Measurements from ENCODE around the gene ELMO1. TPM values are rescaled to one million over a fixed set of nuclear protein-coding genes. Genes with fewer than 3 reads are reported as not detected.

Gene ELMO1
- total RNA-seq, 2 experiments from 2014 or later = 101 TPM

- CTCF ChIA-PET = no interaction called here
- DNase-seq (peak; percentile 60), ATAC-seq (no peak)
- H3K36me3 Mint-ChIP-seq = peaks cover 20% of the 10 kb centered on the region
- H3K4me1 Mint-ChIP-seq = no peaks in the 10 kb centered on the region
- H3K27ac Mint-ChIP-seq = no peak overlapping the region
- no peaks in the 10 kb centered on the region for H3K9me3 Mint-ChIP-seq (ENCODE audit: low read depth)
- no peak overlapping the region for H3K4me3 Mint-ChIP-seq
- no peaks in the 10 kb centered on the region for H3K27me3 Mint-ChIP-seq
These were observed 396.0 kb downstream of the ELMO1 start for GRCh38 chr7:37052705-37053104.

GRCh38 chr7:37050801-37051200 lies 397.9 kb downstream of the ELMO1 start:
- no peak overlapping the region for H3K27ac Mint-ChIP-seq
- H3K27me3 Mint-ChIP-seq = no peaks in the 10 kb centered on the region
- peaks cover 13% of the 10 kb centered on the region for H3K36me3 Mint-ChIP-seq
- no peak overlapping the region for H3K4me3 Mint-ChIP-seq
- H3K4me1 Mint-ChIP-seq = peaks cover 3% of the 10 kb centered on the region
- DNase-seq = no peak
- CTCF ChIA-PET = no interaction called here
- ATAC-seq = no peak
- H3K9me3 Mint-ChIP-seq (ENCODE audit: low read depth) = no peaks in the 10 kb centered on the region

GRCh38 chr7:37048674-37049073 lies 400.0 kb downstream of the ELMO1 start:
- ATAC-seq (no peak), DNase-seq (no peak)
- H3K9me3 Mint-ChIP-seq (ENCODE audit: low read depth) = no peaks in the 10 kb centered on the region
- H3K27ac Mint-ChIP-seq = no peak overlapping the region
- peaks cover 10% of the 10 kb centered on the region for H3K36me3 Mint-ChIP-seq
- H3K4me3 Mint-ChIP-seq = no peak overlapping the region
- H3K27me3 Mint-ChIP-seq = no peaks in the 10 kb centered on the region
- CTCF ChIA-PET = interaction anchor here (0.7 kb wide), 1 partner anchor 11 kb away, joined by 3 read pairs; no protein-coding TSS in a partner anchor
- peaks cover 5% of the 10 kb centered on the region for H3K4me1 Mint-ChIP-seq

GRCh38 chr7:37047260-37047659 lies 401.4 kb downstream of the ELMO1 start:
- no peak for DNase-seq
- Mint-ChIP-seq H3K36me3 (peaks cover 9% of the 10 kb centered on the region), H3K4me1 (peaks cover 5% of the 10 kb centered on the region), H3K4me3 (no peak overlapping the region), H3K27ac (no peak overlapping the region), H3K27me3 (no peaks in the 10 kb centered on the region), H3K9me3 (ENCODE audit: low read depth) (no peaks in the 10 kb centered on the region)
- ATAC-seq = no peak
- CTCF ChIA-PET = interaction anchor here (1.3 kb wide), 2 partner anchors 10 to 29 kb away, joined by 3 read pairs; no protein-coding TSS in a partner anchor

- Mint-ChIP-seq H3K27me3 (no peaks in the 10 kb centered on the region), H3K4me1 (peaks cover 5% of the 10 kb centered on the region), H3K27ac (no peak overlapping the region), H3K9me3 (ENCODE audit: low read depth) (no peaks in the 10 kb centered on the region), H3K4me3 (no peak overlapping the region), H3K36me3 (peaks cover 7% of the 10 kb centered on the region)
- no peak for ATAC-seq
- no peak for DNase-seq
- CTCF ChIA-PET = interaction anchor here (1.3 kb wide), 2 partner anchors 11 to 28 kb away, joined by 3 read pairs; no protein-coding TSS in a partner anchor
These were observed 402.1 kb downstream of the ELMO1 start for GRCh38 chr7:37046531-37047079.

- H3K36me3 Mint-ChIP-seq = peaks cover 7% of the 10 kb centered on the region
- no peak for ATAC-seq
- no peak overlapping the region for H3K4me3 Mint-ChIP-seq
- H3K4me1 Mint-ChIP-seq = peaks cover 5% of the 10 kb centered on the region
- peaks cover 4% of the 10 kb centered on the region for H3K9me3 Mint-ChIP-seq (ENCODE audit: low read depth)
- CTCF ChIA-PET = interaction anchor here (1.3 kb wide), 1 partner anchor 12 kb away, joined by 3 read pairs; no protein-coding TSS in a partner anchor
- no peak for DNase-seq
- H3K27ac Mint-ChIP-seq = no peak overlapping the region
- no peaks in the 10 kb centered on the region for H3K27me3 Mint-ChIP-seq
These were observed 402.9 kb downstream of the ELMO1 start for GRCh38 chr7:37045681-37046179.

- CTCF ChIA-PET = interaction anchor here (0.7 kb wide), 2 partner anchors 620 to 1377 kb away, joined by 3 to 4 read pairs; no protein-coding TSS in a partner anchor
- peaks cover 12% of the 10 kb centered on the region for H3K9me3 Mint-ChIP-seq (ENCODE audit: low read depth)
- peaks cover 28% of the 10 kb centered on the region for H3K36me3 Mint-ChIP-seq
- no peaks in the 10 kb centered on the region for H3K27me3 Mint-ChIP-seq
- H3K27ac Mint-ChIP-seq = no peak overlapping the region
- peaks cover 5% of the 10 kb centered on the region for H3K4me1 Mint-ChIP-seq
- ATAC-seq (no peak), DNase-seq (no peak)
- H3K4me3 Mint-ChIP-seq = no peak overlapping the region
These were observed 407.2 kb downstream of the ELMO1 start for GRCh38 chr7:37041461-37041860.

GRCh38 chr7:37040330-37040729 lies 408.3 kb downstream of the ELMO1 start:
- Mint-ChIP-seq H3K4me3 (no peak overlapping the region), H3K36me3 (peaks cover 28% of the 10 kb centered on the region), H3K27me3 (no peaks in the 10 kb centered on the region), H3K27ac (no peak overlapping the region), H3K4me1 (no peaks in the 10 kb centered on the region), H3K9me3 (ENCODE audit: low read depth) (peaks cover 12% of the 10 kb centered on the region)
- CTCF ChIA-PET = interaction anchor here (0.6 to 1.4 kb wide), 2 partner anchors 22 to 34 kb away, joined by 3 read pairs; no protein-coding TSS in a partner anchor
- DNase-seq = no peak
- ATAC-seq = no peak

GRCh38 chr7:37039131-37039749 lies 409.4 kb downstream of the ELMO1 start:
- H3K4me1 Mint-ChIP-seq = no peaks in the 10 kb centered on the region
- H3K4me3 Mint-ChIP-seq = no peak overlapping the region
- no peak for ATAC-seq
- no peak overlapping the region for H3K27ac Mint-ChIP-seq
- H3K36me3 Mint-ChIP-seq = peaks cover 32% of the 10 kb centered on the region
- DNase-seq = no peak
- CTCF ChIA-PET = interaction anchor here (1.4 kb wide), 1 partner anchor 23 kb away, joined by 3 read pairs; no protein-coding TSS in a partner anchor
- no peaks in the 10 kb centered on the region for H3K27me3 Mint-ChIP-seq
- peaks cover 12% of the 10 kb centered on the region for H3K9me3 Mint-ChIP-seq (ENCODE audit: low read depth)

- ATAC-seq (no peak), DNase-seq (no peak)
- Mint-ChIP-seq H3K27ac (no peak overlapping the region), H3K4me3 (no peak overlapping the region), H3K9me3 (ENCODE audit: low read depth) (peaks cover 12% of the 10 kb centered on the region), H3K4me1 (no peaks in the 10 kb centered on the region), H3K27me3 (no peaks in the 10 kb centered on the region), H3K36me3 (peaks cover 33% of the 10 kb centered on the region)
- CTCF ChIA-PET = no interaction called here
These were observed 410.0 kb downstream of the ELMO1 start for GRCh38 chr7:37038706-37039105.

- Mint-ChIP-seq H3K27ac (no peak overlapping the region), H3K9me3 (ENCODE audit: low read depth) (peaks cover 12% of the 10 kb centered on the region), H3K4me3 (no peak overlapping the region), H3K4me1 (peaks cover 8% of the 10 kb centered on the region), H3K36me3 (peaks cover 40% of the 10 kb centered on the region), H3K27me3 (no peaks in the 10 kb centered on the region)
- DNase-seq = no peak
- CTCF ChIA-PET = no interaction called here
- ATAC-seq = no peak
These were observed 411.4 kb downstream of the ELMO1 start for GRCh38 chr7:37037286-37037685.

GRCh38 chr7:37035631-37036030 lies 413.0 kb downstream of the ELMO1 start:
- Mint-ChIP-seq H3K4me1 (peaks cover 20% of the 10 kb centered on the region), H3K9me3 (ENCODE audit: low read depth) (peaks cover 8% of the 10 kb centered on the region), H3K4me3 (no peak overlapping the region), H3K27me3 (no peaks in the 10 kb centered on the region), H3K36me3 (peaks cover 50% of the 10 kb centered on the region), H3K27ac (no peak overlapping the region)
- DNase-seq = no peak
- CTCF ChIA-PET = no interaction called here
- no peak for ATAC-seq

- DNase-seq (no peak), ATAC-seq (no peak)
- H3K27me3 Mint-ChIP-seq = no peaks in the 10 kb centered on the region
- H3K36me3 Mint-ChIP-seq = peaks cover 40% of the 10 kb centered on the region
- no peaks in the 10 kb centered on the region for H3K9me3 Mint-ChIP-seq (ENCODE audit: low read depth)
- CTCF ChIA-PET = no interaction called here
- no peak overlapping the region for H3K4me3 Mint-ChIP-seq
- H3K27ac Mint-ChIP-seq = no peak overlapping the region
- peaks cover 26% of the 10 kb centered on the region for H3K4me1 Mint-ChIP-seq
These were observed 415.5 kb downstream of the ELMO1 start for GRCh38 chr7:37033141-37033540.

- Mint-ChIP-seq H3K27ac (peak overlapping the region; percentile 62), H3K4me3 (no peak overlapping the region), H3K36me3 (peaks cover 36% of the 10 kb centered on the region), H3K9me3 (ENCODE audit: low read depth) (no peaks in the 10 kb centered on the region), H3K27me3 (no peaks in the 10 kb centered on the region), H3K4me1 (peaks cover 26% of the 10 kb centered on the region)
- ATAC-seq (no peak), DNase-seq (no peak)
- CTCF ChIA-PET = no interaction called here
These were observed 416.4 kb downstream of the ELMO1 start for GRCh38 chr7:37032258-37032601.

Data from activated CD8-positive, alpha-beta memory T cell treated with anti-CD3 and anti-CD28 coated beads, Interleukin-2, amount 10 ng/mL, durations not matched to agents 7 days and 5 days (primary cell).